ENCODE data around the gene TNIK. TPM values are rescaled to one million over a fixed set of nuclear protein-coding genes. Genes with fewer than 3 reads are reported as not detected.

TNIK gene
- total and polyA plus RNA-seq, 10 of the 15 experiments (the other 5 are each of a cell fraction or from before 2014, with no cell fraction given) = 13.9 to 74.3 (median 48.2) TPM

- intact Hi-C loops (cut with micrococcal nuclease; ENCODE audit: unreplicated experiment) = no loop called here
- no peak overlapping the region for H3K9ac ChIP-seq (ENCODE audit: control insufficient read depth, insufficient read depth, low read length)
- no peak overlapping the region for H3K27ac ChIP-seq (ENCODE audit: control insufficient read depth, insufficient read depth)
- ChIA-PET RAD21 (ENCODE audit: unreplicated experiment) (interaction anchor here (1.2 to 3.6 kb wide), 7 partner anchors 9 to 160 kb away, joined by 4 to 18 read pairs (median 8); partner anchors contain the start of gene TNIK), SMC1A (ENCODE audit: uncharacterized antibody, unreplicated experiment) (interaction anchor here (0.9 to 3.7 kb wide), 13 partner anchors 8 to 254 kb away, joined by 3 to 21 read pairs (median 4); no protein-coding TSS in a partner anchor), POLR2A (interaction anchor here (0.5 to 2.0 kb wide), 11 partner anchors 9 to 188 kb away, joined by 3 to 12 read pairs (median 4); no protein-coding TSS in a partner anchor), CTCF (interaction anchor here (0.6 to 2.0 kb wide), 10 partner anchors 9 to 328 kb away, joined by 3 to 11 read pairs (median 3); partner anchors contain the start of gene TNIK)
- WGBS (ENCODE audit: insufficient coverage, insufficient replicate concordance, low lambda C conversion rate, missing lambda C conversion rate) = 75% methylated on average over 6 of the region's 6 CpGs
- peaks cover 91% of the 10 kb centered on the region for H3K79me2 ChIP-seq (ENCODE audit: control insufficient read depth, insufficient read depth, low read length)
- no peaks in the 10 kb centered on the region for H3K27me3 ChIP-seq (replicated peaks in 1 of 2; ENCODE audit: control insufficient read depth in 2 of 2, insufficient read depth in 2 of 2, low read length in 1 of 2)
- peak overlapping the region; percentile 49; the same call in 1 of the 2 replicates for H3K4me2 ChIP-seq (ENCODE audit: control insufficient read depth, insufficient read depth)
- peaks cover 39% of the 10 kb centered on the region for H3K4me1 ChIP-seq (ENCODE audit: control insufficient read depth, insufficient read depth, low read length)
- in situ Hi-C loops (cut with MboI) = no loop called here
- 0 out of 2 replicates have a peak, but pooled peaks have one; percentile 20 for TF ChIP-seq FOXM1 (IDR thresholded peaks at IDR 0.05; ENCODE audit: low read depth, low read length)
- peak; percentile 59; the same call in 1 of the 2 replicates for TF ChIP-seq ATF7 (IDR thresholded peaks at IDR 0.05; ENCODE audit: low read depth)
- TF ChIP-seq ZBED1 (IDR thresholded peaks at IDR 0.05; ENCODE audit: borderline replicate concordance) = no peak
- DNase-seq (ENCODE audit: low read depth, low spot score) (no peak), FAIRE-seq (no peak), ATAC-seq (no peak)
- no peaks in the 10 kb centered on the region for H3K9me3 ChIP-seq (replicated peaks; ENCODE audit: control insufficient read depth, insufficient read depth, low read length)
- 0 out of 4 replicates have a peak, but pooled peaks cover 0 to 2% of the 10 kb centered on the region in 2 experiments for H3K36me3 ChIP-seq (ENCODE audit: control insufficient read depth in 2 of 2, insufficient read depth in 2 of 2, low read length in 1 of 2)
- no peak overlapping the region for H2AFZ ChIP-seq (ENCODE audit: control insufficient read depth, low read depth, low read length)
- H4K20me1 ChIP-seq (ENCODE audit: control insufficient read depth, insufficient read depth) = no peaks in the 10 kb centered on the region
- no peak overlapping the region for H3K4me3 ChIP-seq
- BruUV-seq (replicated peaks) = no TSS peak
Observed at GRCh38 chr3:171443211-171443957, 16.8 kb downstream of the TNIK start.

- peak overlapping the region; percentile 28; the same call in 1 of the 2 replicates for H3K27ac ChIP-seq (ENCODE audit: control insufficient read depth, insufficient read depth)
- POLR2A ChIA-PET = interaction anchor here (0.8 to 2.0 kb wide), 5 partner anchors 10 to 187 kb away, joined by 3 to 12 read pairs (median 4); no protein-coding TSS in a partner anchor
- 0 out of 4 replicates have a peak, but pooled peaks cover 0 to 2% of the 10 kb centered on the region in 2 experiments for H3K36me3 ChIP-seq (ENCODE audit: control insufficient read depth in 2 of 2, insufficient read depth in 2 of 2, low read length in 1 of 2)
- in situ Hi-C loops (cut with MboI) = no loop called here
- no peak overlapping the region for H2AFZ ChIP-seq (ENCODE audit: control insufficient read depth, low read depth, low read length)
- peak; percentile 54; the same call in 1 of the 2 replicates for TF ChIP-seq TCF7 (IDR thresholded peaks at IDR 0.05; ENCODE audit: borderline replicate concordance)
- TF ChIP-seq BHLHE40 (IDR thresholded peaks at IDR 0.05; ENCODE audit: borderline replicate concordance in 1 of 2, low read depth in 2 of 2, low read length in 1 of 2) = no peak
- RAD21 ChIA-PET (ENCODE audit: unreplicated experiment) = interaction anchor here (0.8 to 3.6 kb wide), 5 partner anchors 12 to 95 kb away, joined by 3 to 18 read pairs (median 4); no protein-coding TSS in a partner anchor
- CTCF ChIA-PET = interaction anchor here (0.5 to 2.0 kb wide), 7 partner anchors 10 to 479 kb away, joined by 3 to 11 read pairs (median 3); no protein-coding TSS in a partner anchor
- no TSS peak for BruUV-seq (replicated peaks)
- DNase-seq (ENCODE audit: low read depth, low spot score) (no peak), FAIRE-seq (no peak), ATAC-seq (peak; percentile 37)
- peak overlapping the region; percentile 49; the same call in 1 of the 2 replicates for H3K4me2 ChIP-seq (ENCODE audit: control insufficient read depth, insufficient read depth)
- H3K9ac ChIP-seq (ENCODE audit: control insufficient read depth, insufficient read depth, low read length) = no peak overlapping the region
- WGBS (ENCODE audit: insufficient coverage, insufficient replicate concordance, low lambda C conversion rate, missing lambda C conversion rate) = 67% methylated on average over 2 of the region's 2 CpGs
- no peaks in the 10 kb centered on the region for H3K27me3 ChIP-seq (replicated peaks in 1 of 2; ENCODE audit: control insufficient read depth in 2 of 2, insufficient read depth in 2 of 2, low read length in 1 of 2)
- intact Hi-C loops (cut with micrococcal nuclease; ENCODE audit: unreplicated experiment) = no loop called here
- peaks cover 38% of the 10 kb centered on the region for H3K4me1 ChIP-seq (ENCODE audit: control insufficient read depth, insufficient read depth, low read length)
- H4K20me1 ChIP-seq (ENCODE audit: control insufficient read depth, insufficient read depth) = no peaks in the 10 kb centered on the region
- no peak overlapping the region for H3K4me3 ChIP-seq
- H3K79me2 ChIP-seq (ENCODE audit: control insufficient read depth, insufficient read depth, low read length) = peaks cover 94% of the 10 kb centered on the region
- H3K9me3 ChIP-seq (replicated peaks; ENCODE audit: control insufficient read depth, insufficient read depth, low read length) = no peaks in the 10 kb centered on the region
- SMC1A ChIA-PET (ENCODE audit: uncharacterized antibody, unreplicated experiment) = interaction anchor here (0.8 to 3.7 kb wide), 10 partner anchors 10 to 253 kb away, joined by 3 to 21 read pairs (median 4); no protein-coding TSS in a partner anchor
Observed at GRCh38 chr3:171442184-171442583, 18.0 kb downstream of the TNIK start.

Measured in GM12878 (cell line).